GM18517 (cell line): Measurements from ENCODE around the gene TMEM239.

ENCODE experiments used
- ATAC-seq: cut with Tn5 transposase; IDR thresholded peaks from one replicate; pipeline ENCODE4 v1.9.1; 2021; ENCODE audit warnings: mild to moderate bottlenecking, moderate library complexity; ENCODE audit not compliant: unreplicated experiment

The TMEM239 gene

GRCh38 chr20:2845607-2846006 lies 29.4 kb downstream of the TMEM239 start:
- no peak for ATAC-seq

GRCh38 chr20:2846698-2847097 lies 30.5 kb downstream of the TMEM239 start:
- ATAC-seq: no peak

GRCh38 chr20:2847802-2848201 lies 31.6 kb downstream of the TMEM239 start:
- ATAC-seq: no peak

DNA sequence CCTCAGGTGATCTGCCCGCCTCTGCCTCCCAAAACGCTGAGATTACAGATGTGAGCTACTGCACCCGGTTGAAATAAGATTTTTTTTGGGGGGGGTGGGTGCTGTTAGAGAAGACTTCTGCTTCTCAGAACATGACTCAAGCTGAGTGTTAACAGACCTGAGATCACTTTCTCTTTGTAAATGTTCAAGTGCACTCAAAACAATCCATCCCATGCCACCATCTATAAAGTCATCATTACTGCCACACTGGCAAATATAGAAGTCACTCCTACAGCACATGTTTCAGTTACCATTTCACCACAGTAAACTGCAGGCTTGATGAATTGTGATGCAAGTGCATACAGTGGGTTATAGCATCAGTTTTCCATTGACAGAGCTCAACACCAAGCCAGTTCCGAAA lies 33.4 kb downstream of the TMEM239 start:
- ATAC-seq: no peak

GRCh38 chr20:2851086-2851485 lies 34.9 kb downstream of the TMEM239 start:
- ATAC-seq: no peak

DNA sequence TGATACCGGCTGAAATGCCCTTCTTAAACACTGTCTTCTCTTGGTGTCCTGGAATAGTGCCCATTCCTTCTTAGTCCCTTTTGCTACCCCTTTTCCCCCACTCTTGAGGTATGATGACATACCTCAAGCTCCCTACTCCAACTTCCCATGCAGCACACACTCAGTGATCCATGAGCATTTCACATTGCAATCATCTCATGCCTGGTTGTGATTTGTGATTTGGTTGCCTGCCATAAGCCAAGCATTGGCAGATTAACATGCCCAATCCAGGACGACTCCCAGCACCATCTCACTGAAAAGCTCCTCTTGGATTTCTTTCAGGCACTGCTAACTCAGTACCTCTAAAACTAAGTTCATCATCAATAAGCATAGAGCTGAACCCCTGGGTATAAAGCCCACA lies 42.4 kb downstream of the TMEM239 start:
- no peak for ATAC-seq

GRCh38 chr20:2859330-2860121 lies 43.4 kb downstream of the TMEM239 start:
- ATAC-seq: no peak

- no peak for ATAC-seq
These were observed 48.5 kb downstream of the TMEM239 start for GRCh38 chr20:2864626-2865025.

DNA sequence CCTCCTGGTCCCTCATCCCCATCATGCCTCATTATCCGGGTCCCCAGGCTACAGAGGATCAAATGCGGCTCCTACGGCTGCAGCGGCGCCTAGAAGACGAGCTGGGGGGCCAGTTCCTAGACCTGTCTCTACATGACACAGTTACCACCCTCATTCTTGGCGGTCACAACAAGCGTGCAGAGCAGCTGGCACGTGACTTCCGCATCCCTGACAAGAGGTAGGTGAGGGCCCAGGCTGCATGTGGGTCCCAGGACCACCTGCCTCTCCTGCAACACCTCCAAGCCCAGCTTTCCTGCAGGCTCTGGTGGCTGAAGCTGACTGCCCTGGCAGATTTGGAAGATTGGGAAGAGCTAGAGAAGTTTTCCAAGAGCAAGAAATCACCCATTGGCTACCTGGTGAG lies 48.9 kb downstream of the TMEM239 start:
- ATAC-seq: no peak

GRCh38 chr20:2865630-2866029 lies 49.5 kb downstream of the TMEM239 start:
- no peak for ATAC-seq

GRCh38 chr20:2866236-2866635 lies 50.1 kb downstream of the TMEM239 start:
- ATAC-seq: no peak

DNA sequence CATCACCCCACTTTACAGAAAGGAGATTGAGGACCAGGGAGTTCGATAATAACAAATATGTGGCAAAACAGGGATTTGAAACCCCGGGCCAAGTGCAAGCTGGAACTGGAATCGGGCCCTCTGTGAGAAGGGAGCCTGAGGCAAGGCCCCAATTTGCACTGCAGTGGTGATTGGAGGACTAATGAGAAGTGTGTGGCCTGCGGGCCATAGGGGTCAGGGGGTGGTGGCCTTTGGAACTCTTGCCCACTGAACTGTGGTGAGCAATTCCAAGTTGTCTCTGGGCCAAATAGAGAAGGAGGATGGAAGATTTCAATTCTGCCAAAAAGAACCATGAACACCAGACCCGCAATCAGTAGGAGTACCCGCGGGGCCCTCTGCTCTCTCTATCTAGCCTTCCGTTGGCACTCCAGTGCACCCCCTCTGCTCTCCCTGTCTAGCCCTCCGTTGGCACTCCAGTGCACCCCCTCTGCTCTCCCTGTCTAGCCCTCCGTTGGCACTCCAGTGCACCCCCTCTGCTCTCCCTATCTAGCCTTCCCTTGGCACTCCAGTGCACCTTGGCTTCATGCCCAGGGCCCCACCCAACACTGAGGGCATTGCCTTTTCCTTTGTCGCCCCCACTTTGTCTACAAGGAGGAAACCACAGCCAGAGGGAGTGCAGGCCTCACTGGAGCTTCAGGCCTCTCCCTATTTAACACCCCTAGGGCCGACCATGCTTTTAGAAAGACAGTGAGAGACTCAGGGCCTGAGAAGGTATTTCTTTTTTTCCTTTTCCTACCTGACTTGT lies 51.1 kb downstream of the TMEM239 start:
- ATAC-seq: no peak
